Germinal center (tissue), 1 donor: Measurements from ENCODE around the gene CACNB4.

Experiments used
- DNase-seq: peaks from one replicate; pipeline ENCODE4 v3.0.0; 2012; ENCODE audit warnings: mixed read lengths, low spot score

The CACNB4 gene

GRCh38 chr2:151853070-151853758 lies 245.6 kb downstream of the CACNB4 start:
- no peak for DNase-seq

GRCh38 chr2:151852260-151853069 lies 246.4 kb downstream of the CACNB4 start:
- DNase-seq = no peak

GRCh38 chr2:151851761-151852160 lies 247.1 kb downstream of the CACNB4 start:
- no peak for DNase-seq

GRCh38 chr2:151849413-151850010 lies 249.3 kb downstream of the CACNB4 start:
- no peak for DNase-seq

- no peak for DNase-seq
These were observed 253.0 kb downstream of the CACNB4 start for GRCh38 chr2:151845884-151846283.

GRCh38 chr2:151845481-151845880 lies 253.4 kb downstream of the CACNB4 start:
- no peak for DNase-seq

GRCh38 chr2:151844211-151844896 lies 254.5 kb downstream of the CACNB4 start:
- no peak for DNase-seq

GRCh38 chr2:151843691-151844061 lies 255.2 kb downstream of the CACNB4 start:
- DNase-seq = no peak

GRCh38 chr2:151842830-151843690 lies 255.8 kb downstream of the CACNB4 start:
- no peak for DNase-seq

GRCh38 chr2:151841047-151841424 lies 257.8 kb downstream of the CACNB4 start:
- no peak for DNase-seq

GRCh38 chr2:151840216-151841046 lies 258.4 kb downstream of the CACNB4 start:
- DNase-seq = peak; percentile 41

GRCh38 chr2:151837926-151838325 lies 260.9 kb downstream of the CACNB4 start:
- no peak for DNase-seq

- DNase-seq = no peak
These were observed 264.9 kb downstream of the CACNB4 start for GRCh38 chr2:151833984-151834383.

- no peak for DNase-seq
These were observed 267.9 kb downstream of the CACNB4 start for GRCh38 chr2:151830961-151831360.

- no peak for DNase-seq
These were observed 269.9 kb downstream of the CACNB4 start for GRCh38 chr2:151828890-151829324.

GRCh38 chr2:151828143-151828889 lies 270.5 kb downstream of the CACNB4 start, which contains the start of gene ARL5A:
Gene ARL5A, minus strand, starts transcription at chr2:151828421. Its CDS starts 245 bp downstream, at chr2:151828176.
- DNase-seq = peak; percentile 97

GRCh38 chr2:151827564-151828142 lies 271.2 kb downstream of the CACNB4 start:
- peak; percentile 17 for DNase-seq

GRCh38 chr2:151826737-151827157 lies 272.1 kb downstream of the CACNB4 start:
- no peak for DNase-seq

- no peak for DNase-seq
These were observed 274.0 kb downstream of the CACNB4 start for GRCh38 chr2:151824886-151825285.
